ENCODE measurements around the gene NME3.

- no peak for TF ChIP-seq POLR2A (IDR thresholded peaks at IDR 0.05)
- TF ChIP-seq, protein P1, sequence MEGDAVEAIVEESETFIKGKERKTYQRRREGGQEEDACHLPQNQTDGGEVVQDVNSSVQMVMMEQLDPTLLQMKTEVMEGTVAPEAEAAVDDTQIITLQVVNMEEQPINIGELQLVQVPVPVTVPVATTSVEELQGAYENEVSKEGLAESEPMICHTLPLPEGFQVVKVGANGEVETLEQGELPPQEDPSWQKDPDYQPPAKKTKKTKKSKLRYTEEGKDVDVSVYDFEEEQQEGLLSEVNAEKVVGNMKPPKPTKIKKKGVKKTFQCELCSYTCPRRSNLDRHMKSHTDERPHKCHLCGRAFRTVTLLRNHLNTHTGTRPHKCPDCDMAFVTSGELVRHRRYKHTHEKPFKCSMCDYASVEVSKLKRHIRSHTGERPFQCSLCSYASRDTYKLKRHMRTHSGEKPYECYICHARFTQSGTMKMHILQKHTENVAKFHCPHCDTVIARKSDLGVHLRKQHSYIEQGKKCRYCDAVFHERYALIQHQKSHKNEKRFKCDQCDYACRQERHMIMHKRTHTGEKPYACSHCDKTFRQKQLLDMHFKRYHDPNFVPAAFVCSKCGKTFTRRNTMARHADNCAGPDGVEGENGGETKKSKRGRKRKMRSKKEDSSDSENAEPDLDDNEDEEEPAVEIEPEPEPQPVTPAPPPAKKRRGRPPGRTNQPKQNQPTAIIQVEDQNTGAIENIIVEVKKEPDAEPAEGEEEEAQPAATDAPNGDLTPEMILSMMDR (IDR thresholded peaks at IDR 0.05): no peak
These were observed 20.8 kb upstream of the NME3 start for GRCh38 chr16:1791943-1792812.

Measured in Peyer's patch (tissue), 4 donors.